ENCODE results near the gene DOCK1.
"Not testable (repeated sequence)": the region's sequence is repeated elsewhere in the genome, so short reads cannot be mapped to it uniquely, and the experiment has no call there.

The DOCK1 gene

DNA sequence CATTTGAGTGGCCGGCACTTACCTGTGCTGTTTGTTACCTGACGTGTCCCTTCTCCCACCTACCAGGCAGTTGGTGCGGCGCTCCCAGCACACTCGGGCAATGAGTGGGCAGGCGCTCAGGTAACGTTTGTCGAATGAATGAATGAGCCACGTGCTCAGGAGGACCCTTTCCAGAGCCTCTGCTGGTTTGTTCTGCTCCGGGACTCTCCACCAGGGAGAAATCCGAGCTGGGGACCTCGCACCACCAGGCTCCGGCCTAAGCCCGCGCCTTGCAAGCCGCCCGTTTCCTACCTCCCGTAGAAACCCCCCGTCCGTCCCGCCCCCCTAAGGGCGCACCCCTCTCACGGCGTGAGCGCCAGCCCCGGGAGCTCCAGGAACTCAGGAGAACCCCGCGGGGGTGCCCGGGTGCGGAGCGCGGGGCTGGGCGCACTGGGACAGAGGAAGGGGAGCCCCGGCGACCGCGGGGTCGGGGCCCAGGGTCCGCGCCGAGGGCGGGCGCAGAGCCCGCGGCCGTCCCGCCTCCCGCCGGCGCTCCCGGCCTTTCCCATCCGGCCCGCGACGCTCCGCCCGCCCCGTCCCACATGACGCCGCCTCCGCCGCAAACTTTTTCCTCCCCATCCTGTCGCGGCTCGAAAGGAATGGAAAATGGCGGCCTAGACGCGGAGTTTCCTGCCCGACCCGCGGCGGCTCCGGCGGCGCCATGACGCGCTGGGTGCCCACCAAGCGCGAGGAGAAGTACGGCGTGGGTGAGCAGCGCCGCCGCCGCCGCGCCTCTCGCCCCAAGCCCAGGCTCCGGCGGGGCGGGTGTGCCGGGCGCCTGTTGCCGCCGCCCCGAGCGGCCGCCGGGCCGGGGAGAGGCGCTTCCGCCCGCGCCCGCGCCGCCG, at the start of gene DOCK1:
TSS of gene DOCK1 (plus strand) at position 611 of the 884 bp plus-strand sequence. CDS start at position 701, 90 bp downstream.
- peak in 1 of 2 experiments; percentile 8 for DNase-seq

DNA sequence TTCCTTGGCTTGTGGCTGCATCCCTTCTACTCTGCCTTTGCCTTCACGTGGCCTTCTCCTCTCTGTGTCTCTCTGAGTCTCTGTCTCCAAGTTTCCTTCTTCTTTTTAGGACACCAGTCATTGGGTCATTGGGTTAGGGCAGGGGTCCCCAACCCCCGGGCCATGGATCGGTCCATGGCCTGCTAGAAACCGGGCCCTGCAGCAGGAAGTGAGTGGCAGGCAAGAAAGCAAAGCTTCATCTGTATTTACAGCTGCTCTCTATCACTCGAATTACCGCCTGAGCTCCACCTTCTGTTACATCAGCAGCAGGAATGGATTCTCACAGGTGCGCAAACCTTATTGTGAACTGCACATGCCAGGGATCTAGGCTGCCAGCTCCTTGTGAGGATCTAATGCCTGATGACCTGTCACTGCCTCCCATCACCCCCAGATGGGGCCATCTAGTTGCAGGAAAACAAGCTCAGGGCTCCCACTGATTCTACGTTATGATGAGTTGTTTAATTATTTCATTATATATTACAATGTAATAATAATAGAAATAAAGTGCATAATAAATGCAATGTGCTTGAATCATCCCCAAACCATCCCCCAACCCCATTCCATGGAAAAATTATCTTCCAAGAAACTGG, 47.9 kb upstream of the DOCK1 start:
- DNase-seq = no peak

DNA sequence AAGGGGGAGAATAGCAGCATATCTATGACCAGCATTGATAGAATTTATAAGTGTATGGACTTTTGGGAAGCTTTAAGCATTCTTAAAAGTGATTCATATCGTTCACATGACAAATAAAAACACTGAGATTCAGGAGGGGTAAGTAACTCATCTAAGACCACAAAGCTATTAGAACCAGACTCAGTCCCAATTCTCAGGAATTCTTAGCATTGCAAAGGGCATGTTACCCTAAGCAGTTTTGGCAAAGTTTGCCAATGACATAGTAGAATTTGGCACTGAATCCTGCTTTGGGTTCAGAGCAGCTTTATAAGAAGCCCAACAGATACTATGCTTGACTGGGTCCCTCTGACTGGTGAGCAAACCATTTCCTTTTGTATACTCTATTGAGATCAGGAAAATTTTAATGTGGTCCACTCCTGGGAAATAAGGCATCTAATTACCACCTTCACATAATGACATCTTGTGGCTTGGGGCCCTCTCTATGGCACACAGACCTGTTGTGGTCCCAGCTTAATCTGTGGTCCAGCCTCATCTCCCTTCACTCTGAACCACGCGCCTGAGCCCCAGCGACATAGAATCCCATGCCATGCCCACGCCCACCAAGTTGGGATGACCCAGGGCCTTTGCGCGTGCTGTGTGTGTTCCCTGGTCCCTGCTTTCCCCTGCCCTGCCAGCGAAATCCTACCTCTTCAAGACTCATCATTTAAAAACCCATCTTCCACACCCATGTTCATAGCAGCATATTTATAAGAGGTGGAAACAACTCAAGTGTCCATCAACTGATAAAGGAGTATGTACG, 37.5 kb upstream of the DOCK1 start:
- no peak for DNase-seq

DNA sequence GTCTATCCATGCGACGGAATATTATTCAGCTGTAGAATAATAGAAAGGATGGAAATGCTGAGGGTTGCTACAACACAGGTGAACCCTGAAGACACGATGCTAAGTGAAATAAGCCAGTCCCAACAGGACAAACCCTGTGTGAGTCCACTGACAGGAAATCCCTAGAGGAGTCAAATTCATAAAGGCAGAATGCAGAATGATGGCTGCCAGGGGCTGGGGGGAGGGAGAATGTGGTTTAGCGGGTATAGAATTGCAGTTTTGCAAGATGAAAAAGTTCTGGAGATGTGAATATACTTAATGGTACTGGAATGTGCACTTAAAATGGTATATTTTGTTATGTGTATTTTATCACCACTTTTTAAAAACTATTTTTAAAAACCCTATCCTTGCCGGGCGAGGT, 36.9 kb upstream of the DOCK1 start:
- DNase-seq = no peak

DNA sequence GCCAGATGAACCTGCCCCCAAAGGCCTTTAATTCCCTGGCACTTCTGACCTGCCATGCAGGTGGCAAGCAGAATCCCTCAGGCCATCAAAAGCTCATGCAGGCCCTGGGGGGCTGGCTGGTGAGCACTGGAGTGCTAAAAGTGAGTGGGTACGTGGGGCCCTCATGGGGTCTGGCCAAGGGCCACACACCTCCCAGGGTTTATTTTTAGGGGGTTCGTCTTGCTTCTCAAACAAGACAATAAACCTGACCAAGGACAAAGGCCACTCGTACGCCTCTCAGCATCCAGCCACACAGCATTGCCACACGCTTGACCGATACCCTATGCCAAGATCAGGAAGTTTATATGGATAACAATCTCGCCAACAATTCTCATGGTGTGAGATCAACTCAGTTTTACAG, 33.1 kb upstream of the DOCK1 start:
- no peak for DNase-seq

DNA sequence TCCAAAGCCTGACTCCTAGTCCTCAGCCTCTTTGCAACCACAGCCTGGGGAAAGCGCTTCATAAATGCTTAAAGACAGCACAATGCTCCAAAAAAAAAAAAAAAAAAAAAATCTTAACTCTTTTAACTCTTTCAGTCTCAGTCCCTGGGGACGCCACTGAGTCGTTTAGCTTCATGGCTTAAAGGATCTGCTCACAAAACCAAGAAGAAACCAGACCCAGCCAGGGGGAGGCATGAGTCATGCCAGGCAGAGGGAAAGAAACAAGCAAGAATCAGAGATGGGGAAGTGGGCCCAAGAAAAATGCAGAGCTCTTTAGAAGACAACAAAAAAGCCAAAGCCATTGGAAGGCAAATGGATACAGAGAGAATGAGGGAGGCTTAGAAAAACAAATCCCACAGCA, 32.5 kb upstream of the DOCK1 start:
- no peak for DNase-seq

DNA sequence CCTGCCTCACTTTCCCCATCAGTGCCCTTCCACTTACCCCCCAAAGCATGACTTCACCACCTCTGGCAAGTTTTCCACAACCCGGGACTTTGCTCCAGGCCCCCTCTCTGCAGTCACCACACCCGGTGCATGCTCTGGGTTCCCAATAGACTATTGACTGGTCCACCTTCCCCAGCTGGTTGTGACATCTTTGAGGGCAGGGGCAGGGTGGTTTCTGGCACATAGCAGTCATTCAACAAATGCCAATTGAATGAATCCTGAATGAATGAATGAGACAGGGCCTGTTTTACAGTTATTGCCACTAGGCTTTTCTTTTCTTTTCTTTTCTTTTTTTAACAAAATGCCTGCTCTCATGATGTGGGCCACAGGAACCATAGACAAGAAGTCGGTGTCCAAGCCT, 28.8 kb upstream of the DOCK1 start:
- DNase-seq = no peak

DNA sequence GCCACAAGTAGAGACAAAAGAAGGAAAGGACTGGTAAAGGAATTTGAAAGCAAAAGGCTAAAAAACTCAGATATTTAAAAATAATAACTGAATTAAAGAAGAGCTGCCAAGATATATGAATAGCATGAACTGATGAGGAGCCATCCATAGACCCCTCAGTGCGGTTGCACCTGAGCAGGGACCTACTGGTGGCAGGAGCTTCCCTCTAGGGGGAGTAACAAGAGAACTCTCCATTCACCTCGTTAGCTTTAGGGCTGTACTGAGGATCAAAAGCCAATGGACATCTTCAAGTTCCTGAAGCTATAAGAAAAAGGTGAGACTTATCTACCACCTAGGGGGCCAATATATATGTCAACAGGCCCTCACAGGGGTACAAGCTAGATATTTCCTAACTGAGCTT, 27.8 kb upstream of the DOCK1 start:
- no peak for DNase-seq

DNA sequence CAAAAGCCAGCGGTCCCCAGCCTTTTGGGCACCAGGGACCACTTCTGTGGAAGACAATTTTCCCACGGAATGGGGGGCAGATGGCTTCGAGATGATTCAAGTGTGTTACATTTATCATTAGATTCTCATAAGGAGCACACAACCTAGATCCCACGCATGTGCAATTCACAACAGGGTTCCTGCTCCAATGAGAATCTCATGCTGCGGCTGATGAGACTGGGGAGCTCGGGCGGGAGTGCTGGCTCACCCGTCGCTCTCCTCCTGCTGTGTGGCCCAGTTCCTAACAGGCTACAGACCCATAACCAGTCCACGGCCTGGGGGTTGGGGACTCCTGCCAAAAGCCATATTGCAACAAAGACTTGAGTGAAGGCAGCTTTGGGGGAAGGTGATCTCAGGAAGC, 26.6 kb upstream of the DOCK1 start:
- no peak for DNase-seq

DNA sequence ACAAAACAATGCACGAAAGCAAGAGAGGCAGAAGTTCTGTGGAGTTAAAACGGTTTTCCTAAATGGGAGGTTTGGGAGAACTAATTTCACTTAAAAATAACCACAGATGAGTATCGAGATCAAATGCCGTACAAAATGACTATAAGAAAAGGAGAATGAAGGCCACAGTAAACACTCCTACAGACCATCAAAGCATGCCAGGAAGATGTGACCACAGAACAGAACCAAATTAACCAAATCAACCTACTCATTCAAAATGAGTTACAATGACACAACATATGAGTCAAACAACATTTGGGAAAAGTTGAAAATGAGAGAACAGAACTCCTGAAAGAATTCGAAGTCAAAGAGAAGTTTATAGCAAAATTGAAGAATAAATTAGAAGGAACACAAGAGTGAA, 24.3 kb upstream of the DOCK1 start:
- DNase-seq = no peak

DNA sequence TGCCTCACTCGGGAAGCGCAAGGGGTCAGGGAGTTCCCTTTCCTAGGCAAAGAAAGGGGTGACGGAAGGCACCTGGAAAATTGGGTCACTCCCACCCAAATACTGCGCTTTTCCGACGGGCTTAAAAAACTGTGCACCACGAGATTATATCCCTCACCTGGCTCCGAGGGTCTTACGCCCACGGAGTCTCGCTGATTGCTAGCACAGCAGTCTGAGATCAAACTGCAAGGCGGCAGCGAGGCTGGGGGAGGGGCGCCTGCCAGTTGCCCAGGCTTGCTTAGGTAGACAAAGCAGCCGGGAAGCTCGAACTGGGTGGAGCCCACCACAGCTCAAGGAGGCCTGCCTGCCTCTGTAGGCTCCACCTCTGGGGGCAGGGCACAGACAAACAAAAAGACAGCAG, 23.2 kb upstream of the DOCK1 start:
- DNase-seq = not testable (repeated sequence)

DNA sequence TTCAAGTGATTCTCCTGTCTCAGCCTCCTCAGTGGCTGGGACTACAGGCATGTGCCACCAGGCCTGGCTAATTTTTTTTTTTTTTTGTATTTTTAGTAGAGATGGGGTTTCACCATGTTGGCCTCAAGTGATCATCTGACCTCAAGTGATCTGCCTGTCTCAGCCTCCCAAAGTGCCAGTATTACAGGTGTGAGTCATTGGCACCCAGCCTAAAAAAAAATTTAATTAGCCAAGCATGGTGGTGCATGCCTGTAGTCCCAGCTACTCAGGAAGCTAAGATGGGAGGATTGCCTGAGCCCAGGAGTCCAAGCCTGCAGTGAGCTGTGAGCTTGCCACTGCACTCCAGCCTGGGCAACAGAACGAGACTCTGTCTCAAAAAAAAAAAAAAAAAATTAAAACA, 16.8 kb upstream of the DOCK1 start:
- not testable (repeated sequence) for DNase-seq

DNA sequence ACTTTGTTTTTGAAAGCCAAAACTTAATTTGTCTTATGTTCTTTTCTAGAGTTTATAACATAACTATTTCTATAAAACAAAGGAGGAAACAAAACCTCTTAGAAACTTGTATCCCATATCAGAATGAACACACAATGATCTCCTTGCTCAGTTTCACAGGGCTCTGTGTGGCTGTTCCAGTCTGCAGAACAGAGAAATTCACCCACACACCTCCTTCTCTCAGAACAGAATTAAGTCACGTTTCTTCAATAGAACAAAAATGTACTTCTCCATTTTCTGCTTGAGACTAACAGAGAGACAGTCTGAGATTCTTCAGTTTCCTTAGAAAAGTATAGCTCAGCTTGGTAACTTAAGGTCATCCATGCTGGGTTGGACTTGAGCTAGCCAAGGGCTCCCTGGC, 15.8 kb upstream of the DOCK1 start:
- no peak for DNase-seq

DNA sequence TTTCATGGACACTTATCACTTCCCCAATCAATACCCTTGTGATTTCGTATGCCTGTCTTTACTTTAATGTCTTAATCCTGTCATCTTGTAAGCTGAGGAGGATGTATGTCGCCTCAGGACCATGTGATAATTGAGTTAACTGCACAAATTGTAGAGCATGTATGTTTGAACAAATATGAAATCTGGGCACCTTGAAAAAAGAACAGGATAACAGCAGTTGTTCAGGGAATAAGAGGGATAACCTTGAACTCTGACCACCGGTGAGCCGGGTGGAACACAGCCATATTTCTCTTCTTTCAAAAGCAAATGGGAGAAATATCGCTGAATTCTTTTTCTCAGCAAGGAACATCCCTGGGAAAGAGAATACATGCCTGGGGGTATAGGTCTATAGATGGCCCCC, 14.4 kb upstream of the DOCK1 start:
- DNase-seq = not testable (repeated sequence)

DNA sequence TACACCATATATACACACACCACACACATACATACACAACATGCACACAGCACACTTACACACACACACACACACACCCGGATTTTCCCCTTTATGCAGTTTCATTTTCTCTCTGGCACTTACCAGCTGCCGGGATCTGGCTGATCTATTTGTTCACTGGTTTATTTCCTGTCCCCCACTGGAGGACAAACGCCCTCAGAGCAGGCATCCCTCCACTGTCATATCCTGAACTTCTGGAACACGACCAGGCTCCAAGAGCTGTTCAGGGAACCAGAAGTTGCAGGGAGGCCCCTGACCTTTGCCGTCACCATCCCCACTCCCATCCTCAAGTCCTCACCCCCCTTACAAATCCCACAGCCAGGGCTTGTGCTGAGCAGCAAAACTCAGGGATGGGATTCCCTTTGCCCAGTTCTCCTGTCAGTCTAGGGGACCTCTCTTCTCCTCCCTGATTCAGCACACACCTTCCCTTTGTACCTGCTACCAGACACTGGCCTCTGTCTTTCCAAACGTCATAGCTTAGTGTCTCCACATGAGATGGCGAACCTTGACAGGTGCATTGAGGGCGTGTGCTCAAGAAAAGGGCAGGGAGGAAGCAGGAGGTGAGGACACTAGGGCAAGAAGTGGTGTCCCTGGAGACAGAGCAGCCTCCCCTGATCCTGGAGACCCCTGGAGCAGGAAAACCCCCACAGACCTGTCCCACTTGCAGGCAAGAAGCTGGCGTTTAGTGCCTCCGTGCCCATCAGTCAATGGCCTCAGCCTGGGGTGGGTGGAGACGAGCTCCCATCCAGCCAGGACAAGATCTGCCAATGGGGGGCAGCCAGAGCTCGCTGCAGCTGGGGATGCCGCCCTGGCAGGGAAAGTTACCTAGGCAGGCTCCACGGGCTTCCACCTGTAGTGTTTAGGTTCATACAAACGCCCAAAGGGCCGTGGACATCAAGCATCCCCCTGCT, 12.7 kb upstream of the DOCK1 start:
- DNase-seq = no peak

DNA sequence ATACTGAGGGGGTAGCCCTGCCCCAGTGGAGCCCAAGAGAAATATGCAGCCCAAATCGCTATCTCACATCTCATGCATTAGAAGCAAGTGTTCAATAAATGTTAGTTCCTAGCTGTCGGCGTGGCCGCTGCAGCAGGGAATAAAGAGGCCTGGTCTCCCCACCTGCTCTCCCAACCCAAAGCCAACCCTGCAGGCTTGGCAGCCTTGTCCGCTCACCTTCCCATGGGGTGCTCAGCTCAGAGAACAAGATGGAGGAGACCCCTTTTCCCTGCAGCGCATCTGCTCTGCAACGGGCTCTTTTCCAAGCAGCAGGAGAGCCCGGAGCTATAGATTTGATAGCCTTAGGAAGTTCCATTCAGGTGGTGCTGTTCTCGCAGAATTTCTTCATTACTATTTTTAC, 12.0 kb upstream of the DOCK1 start:
- DNase-seq = no peak

DNA sequence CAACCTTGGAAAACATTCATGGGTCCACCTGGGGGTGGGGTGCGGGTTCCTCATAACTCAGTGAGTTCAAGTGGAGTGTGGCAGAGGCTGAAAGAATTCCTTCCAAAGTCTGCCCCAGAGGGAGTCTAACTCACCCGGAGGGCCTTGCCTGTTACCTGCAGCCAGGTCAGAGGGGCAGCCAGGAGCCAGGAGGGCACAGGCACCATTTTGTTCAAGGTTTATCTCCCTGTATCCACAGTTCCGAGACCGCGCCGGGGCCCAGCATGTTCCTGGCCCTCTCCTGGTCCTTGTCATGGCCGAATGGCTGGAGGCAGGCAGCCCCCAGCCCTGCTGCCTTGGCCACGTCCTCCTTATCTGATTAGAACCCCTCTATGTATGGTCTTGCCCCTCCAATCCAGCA, 11.4 kb upstream of the DOCK1 start:
- DNase-seq = no peak

DNA sequence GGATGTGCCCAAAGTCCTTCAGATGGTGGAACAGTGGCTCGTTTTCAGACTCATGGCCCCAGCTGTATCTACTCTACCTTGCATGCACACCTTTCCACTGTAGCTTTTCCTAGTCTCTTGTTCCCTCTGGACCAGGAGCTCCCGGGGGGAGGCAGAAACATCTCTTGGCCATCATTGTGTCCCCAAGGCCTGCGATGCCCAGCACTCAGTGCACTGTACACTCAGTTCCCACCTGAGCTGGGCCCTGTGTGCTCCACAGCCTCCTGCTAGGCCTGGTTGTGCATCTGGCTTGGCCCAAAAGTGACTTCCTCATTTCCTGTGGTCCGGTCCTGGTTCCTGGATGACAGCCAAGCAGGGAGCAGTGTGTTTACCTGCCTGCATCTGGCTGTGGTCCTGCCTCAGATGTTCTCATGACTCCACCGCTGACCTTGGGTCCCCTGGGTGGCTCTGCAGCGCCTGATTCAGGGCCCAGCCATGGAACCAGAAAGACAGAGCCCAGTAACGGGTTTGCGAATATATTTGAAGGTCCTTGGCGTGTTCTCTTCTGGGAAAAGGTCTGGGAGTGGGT, 9.9 kb upstream of the DOCK1 start:
- no peak for DNase-seq

DNA sequence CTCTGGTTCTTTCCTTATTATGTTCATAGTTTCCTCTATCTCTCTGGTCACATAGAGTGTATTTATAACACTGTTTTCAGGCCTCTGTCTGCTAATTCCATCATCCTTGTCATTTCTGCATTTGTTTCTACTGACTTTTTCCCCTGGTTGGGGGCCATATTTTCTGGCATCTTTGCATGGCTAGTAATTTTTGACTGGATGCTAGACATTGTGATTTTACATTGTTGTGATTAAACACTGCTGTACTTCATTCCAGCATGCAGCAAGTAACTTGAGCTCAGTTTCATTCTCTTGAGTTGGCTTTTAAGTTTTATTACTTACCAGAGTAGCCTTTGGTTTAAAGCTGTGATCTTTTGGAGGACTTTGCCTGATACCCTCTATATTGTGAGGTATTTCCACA, 6.8 kb upstream of the DOCK1 start:
- no peak for DNase-seq

DNA sequence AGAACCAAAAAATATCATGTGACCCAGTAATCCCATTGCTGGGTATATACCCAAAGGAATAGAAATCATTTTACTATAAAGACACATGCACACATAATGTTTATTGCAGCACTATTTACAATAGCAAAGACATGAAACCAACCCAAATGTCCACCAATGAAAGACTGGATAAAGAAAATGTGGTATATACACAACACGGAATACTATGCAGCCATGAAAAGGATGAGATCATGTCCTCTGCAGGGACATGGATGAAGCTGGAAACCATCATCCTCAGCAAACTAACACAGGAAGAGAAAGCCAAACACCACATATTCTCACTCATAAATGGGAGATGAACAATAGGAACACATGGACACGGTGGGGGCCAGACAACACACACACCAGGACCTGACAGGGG, 5.7 kb upstream of the DOCK1 start:
- DNase-seq = not testable (repeated sequence)

DNA sequence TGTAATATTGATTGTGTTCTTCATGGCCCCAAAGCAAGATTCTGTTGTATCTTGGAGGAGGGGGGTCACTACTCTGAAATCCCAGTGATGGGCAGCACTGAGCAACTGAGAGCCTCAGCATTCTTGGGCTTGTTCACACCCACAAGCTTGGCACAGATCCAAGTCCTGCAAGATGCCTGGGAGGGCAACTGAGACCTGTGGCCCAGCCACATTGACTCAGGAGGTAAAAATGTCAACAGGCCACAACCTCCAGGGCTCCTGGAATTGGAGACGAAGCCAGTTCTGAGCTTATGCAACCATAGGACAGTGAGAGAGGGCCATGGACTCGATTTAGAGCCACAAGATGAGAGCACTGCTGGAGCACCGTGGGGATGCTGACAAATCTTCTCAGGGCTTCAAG, 3.1 kb upstream of the DOCK1 start:
- DNase-seq = no peak

Data from NCI-H446 (cell line).